Measurements from ENCODE around the gene SCYGR3.

SCYGR3 gene

DNA sequence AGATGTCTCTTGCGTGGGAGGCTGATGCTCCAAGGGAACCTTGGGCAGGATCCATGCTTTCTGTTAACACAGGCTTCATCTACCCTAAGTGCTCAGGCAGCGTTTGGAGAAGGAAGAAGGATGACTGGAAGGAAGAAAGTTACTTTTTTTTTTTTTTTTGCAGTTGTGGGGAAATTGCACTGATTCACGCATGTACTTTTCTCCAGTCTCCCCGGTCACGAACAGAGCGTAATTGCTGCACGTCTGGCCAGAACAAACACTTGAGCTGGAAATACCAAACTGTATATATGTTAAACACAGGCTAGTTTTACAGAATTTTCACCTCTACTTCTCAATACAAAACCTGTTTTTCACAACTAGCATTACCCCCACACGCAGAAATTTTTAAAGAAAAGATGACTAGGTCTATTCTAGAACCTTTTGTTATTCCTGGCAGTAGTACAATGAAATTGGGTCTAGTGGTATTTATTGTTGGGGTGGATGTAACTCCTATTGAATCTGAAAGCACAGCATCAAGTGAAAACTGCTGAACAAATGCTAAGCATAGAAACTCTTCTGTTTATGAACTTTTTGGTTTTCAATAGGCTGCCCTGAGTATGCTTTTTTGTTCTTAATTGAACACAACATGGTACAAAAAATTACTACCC lies 42.7 kb upstream of the SCYGR3 start:
- no peak for TF ChIP-seq EZH2 (optimal IDR thresholded peaks at IDR 0.05; ENCODE audit: low read depth, low read length)
- TF ChIP-seq, protein P1, sequence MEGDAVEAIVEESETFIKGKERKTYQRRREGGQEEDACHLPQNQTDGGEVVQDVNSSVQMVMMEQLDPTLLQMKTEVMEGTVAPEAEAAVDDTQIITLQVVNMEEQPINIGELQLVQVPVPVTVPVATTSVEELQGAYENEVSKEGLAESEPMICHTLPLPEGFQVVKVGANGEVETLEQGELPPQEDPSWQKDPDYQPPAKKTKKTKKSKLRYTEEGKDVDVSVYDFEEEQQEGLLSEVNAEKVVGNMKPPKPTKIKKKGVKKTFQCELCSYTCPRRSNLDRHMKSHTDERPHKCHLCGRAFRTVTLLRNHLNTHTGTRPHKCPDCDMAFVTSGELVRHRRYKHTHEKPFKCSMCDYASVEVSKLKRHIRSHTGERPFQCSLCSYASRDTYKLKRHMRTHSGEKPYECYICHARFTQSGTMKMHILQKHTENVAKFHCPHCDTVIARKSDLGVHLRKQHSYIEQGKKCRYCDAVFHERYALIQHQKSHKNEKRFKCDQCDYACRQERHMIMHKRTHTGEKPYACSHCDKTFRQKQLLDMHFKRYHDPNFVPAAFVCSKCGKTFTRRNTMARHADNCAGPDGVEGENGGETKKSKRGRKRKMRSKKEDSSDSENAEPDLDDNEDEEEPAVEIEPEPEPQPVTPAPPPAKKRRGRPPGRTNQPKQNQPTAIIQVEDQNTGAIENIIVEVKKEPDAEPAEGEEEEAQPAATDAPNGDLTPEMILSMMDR (IDR thresholded peaks at IDR 0.05; ENCODE audit: low read length), result no peak
- TF ChIP-seq EZH2phosphoT487 (IDR thresholded peaks at IDR 0.05; ENCODE audit: low read length), result no peak
- Histone ChIP-seq H3F3A (ENCODE audit: insufficient read depth, low read length) (no peaks in the 10 kb centered on the region), H3K9me2 (replicated peaks; ENCODE audit: insufficient read depth, low read length) (no peaks in the 10 kb centered on the region), H3K9ac (ENCODE audit: low read length) (no peak overlapping the region), H3K27me3 (replicated peaks; ENCODE audit: insufficient read depth, low read length) (no peaks in the 10 kb centered on the region), H3K27ac (ENCODE audit: low read length) (no peak overlapping the region), H2AFZ (ENCODE audit: low read length) (no peak overlapping the region), H3K4me2 (ENCODE audit: low read depth, low read length) (peak overlapping the region; percentile 31; the same call in 1 of the 2 replicates), H3K36me3 (replicated peaks; ENCODE audit: insufficient read depth, low read length) (no peaks in the 10 kb centered on the region), H3K79me2 (ENCODE audit: low read length) (no peaks in the 10 kb centered on the region), H3K4me1 (ENCODE audit: low read length) (no peaks in the 10 kb centered on the region), H3K4me3 (ENCODE audit: low read length) (no peak overlapping the region), H3K9me3 (replicated peaks; ENCODE audit: insufficient read depth, low read length) (no peaks in the 10 kb centered on the region), H4K20me1 (ENCODE audit: insufficient read depth, low read length) (no peaks in the 10 kb centered on the region)
- peak; percentile 12 for DNase-seq

DNA sequence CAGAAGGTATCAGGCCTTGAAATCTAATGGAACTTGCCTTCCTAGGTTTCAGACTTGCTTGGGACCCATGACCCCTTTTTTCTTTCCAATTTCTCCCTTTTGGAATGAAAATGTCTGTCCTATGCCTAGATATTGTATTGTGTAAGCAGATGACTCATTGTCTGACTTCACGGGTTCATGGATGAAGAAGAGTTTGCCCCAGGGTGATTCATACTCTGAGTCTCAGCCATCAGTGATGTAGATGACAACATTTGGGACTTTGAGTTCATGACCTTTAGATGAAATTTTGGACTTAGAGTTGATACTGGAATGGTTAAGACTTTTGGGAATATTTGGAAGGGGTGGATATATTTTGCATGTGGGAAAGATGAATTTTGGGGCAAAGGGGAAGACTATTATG lies 40.8 kb upstream of the SCYGR3 start:
- Histone ChIP-seq H3K4me3 (ENCODE audit: low read length) (no peak overlapping the region), H3K9me3 (replicated peaks; ENCODE audit: insufficient read depth, low read length) (no peaks in the 10 kb centered on the region), H3K9ac (ENCODE audit: low read length) (no peak overlapping the region), H3F3A (ENCODE audit: insufficient read depth, low read length) (no peaks in the 10 kb centered on the region), H3K36me3 (replicated peaks; ENCODE audit: insufficient read depth, low read length) (no peaks in the 10 kb centered on the region), H4K20me1 (ENCODE audit: insufficient read depth, low read length) (no peaks in the 10 kb centered on the region), H3K4me2 (ENCODE audit: low read depth, low read length) (no peak overlapping the region), H2AFZ (ENCODE audit: low read length) (no peak overlapping the region), H3K27ac (ENCODE audit: low read length) (no peak overlapping the region), H3K79me2 (ENCODE audit: low read length) (no peaks in the 10 kb centered on the region), H3K4me1 (ENCODE audit: low read length) (no peaks in the 10 kb centered on the region), H3K27me3 (replicated peaks; ENCODE audit: insufficient read depth, low read length) (no peaks in the 10 kb centered on the region), H3K9me2 (replicated peaks; ENCODE audit: insufficient read depth, low read length) (no peaks in the 10 kb centered on the region)
- no peak for DNase-seq
- TF ChIP-seq EZH2 (optimal IDR thresholded peaks at IDR 0.05; ENCODE audit: low read depth, low read length) (no peak), EZH2phosphoT487 (IDR thresholded peaks at IDR 0.05; ENCODE audit: low read length) (no peak)
- TF ChIP-seq, protein P1 (IDR thresholded peaks at IDR 0.05; ENCODE audit: low read length), result no peak

GRCh38 chr2:227654426-227654825 lies 39.8 kb upstream of the SCYGR3 start:
- Histone ChIP-seq H3K9me3 (replicated peaks; ENCODE audit: insufficient read depth, low read length) (no peaks in the 10 kb centered on the region), H3K4me3 (ENCODE audit: low read length) (no peak overlapping the region), H3K9me2 (replicated peaks; ENCODE audit: insufficient read depth, low read length) (no peaks in the 10 kb centered on the region), H4K20me1 (ENCODE audit: insufficient read depth, low read length) (no peaks in the 10 kb centered on the region), H3K4me1 (ENCODE audit: low read length) (no peaks in the 10 kb centered on the region), H3K4me2 (ENCODE audit: low read depth, low read length) (no peak overlapping the region), H3K27me3 (replicated peaks; ENCODE audit: insufficient read depth, low read length) (no peaks in the 10 kb centered on the region), H3F3A (ENCODE audit: insufficient read depth, low read length) (no peaks in the 10 kb centered on the region), H3K36me3 (replicated peaks; ENCODE audit: insufficient read depth, low read length) (no peaks in the 10 kb centered on the region), H3K79me2 (ENCODE audit: low read length) (no peaks in the 10 kb centered on the region), H3K9ac (ENCODE audit: low read length) (no peak overlapping the region), H3K27ac (ENCODE audit: low read length) (no peak overlapping the region), H2AFZ (ENCODE audit: low read length) (no peak overlapping the region)
- no peak for DNase-seq
- TF ChIP-seq, protein P1 (IDR thresholded peaks at IDR 0.05; ENCODE audit: low read length), result no peak
- TF ChIP-seq EZH2 (optimal IDR thresholded peaks at IDR 0.05; ENCODE audit: low read depth, low read length) (no peak), EZH2phosphoT487 (IDR thresholded peaks at IDR 0.05; ENCODE audit: low read length) (no peak)
